IMR-90 (cell line): Measurements from ENCODE around the gene TMPRSS2. TPM values are rescaled to one million over a fixed set of nuclear protein-coding genes. Genes with fewer than 3 reads are reported as not detected.

Experiments
- ATAC-seq: fragments of 200-7000 bp; cut with Tn5 transposase; 2 replicates; pipeline ENCODE4 v1.9.1; 2020; ENCODE audit warnings: low read depth, mild to moderate bottlenecking, moderate library complexity
- BruUV-seq: library from RNA; stranded (reverse); fragments of 400-500 nt; replicated peaks from 2 replicates; lab custom pipeline; 2021; lab: Mats Ljungman, UMichigan
- CTCF ChIA-PET: fragments of 300-600 bp; formaldehyde crosslinking; extraction: SDS; loops from one replicate; lab custom pipeline; 2021; ENCODE audit warnings: antibody characterized with exemption; lab: Yijun Ruan, JAX
- POLR2A ChIA-PET: fragments of 300-600 bp; sonication (Branson Sonifier 250); formaldehyde crosslinking; loops from one replicate; lab custom pipeline; 2022; ENCODE audit warnings: antibody characterized with exemption; ENCODE audit not compliant: unreplicated experiment; lab: Charles Lee
- DNase-seq: peaks from one replicate; pipeline ENCODE4 v3.0.0; 2013
- H2AFZ ChIP-seq: replicated peaks from 2 replicates; pipeline ENCODE3; 2013; ENCODE audit warnings: low read length, mild to moderate bottlenecking; ENCODE audit not compliant: poor library complexity
- H2AK5ac ChIP-seq: 2 replicates; pipeline ENCODE4 v1.6.1; 2013; ENCODE audit warnings: low read depth, low read length, inconsistent platforms
- H2AK9ac ChIP-seq: replicated peaks from 2 replicates; pipeline ENCODE3; 2013; ENCODE audit warnings: mild to moderate bottlenecking, low read depth, low read length, moderate library complexity; ENCODE audit not compliant: poor library complexity
- H2BK120ac ChIP-seq: 2 replicates; pipeline ENCODE4 v1.6.1; 2013; ENCODE audit warnings: low read depth, low read length, inconsistent platforms
- H2BK15ac ChIP-seq: 3 replicates; pipeline ENCODE4 v1.6.1; 2013; ENCODE audit warnings: low read depth, low read length, inconsistent platforms
- H2BK20ac ChIP-seq: 2 replicates; pipeline ENCODE4 v1.6.1; 2013; ENCODE audit warnings: low read depth, mild to moderate bottlenecking, inconsistent platforms, low read length, moderate library complexity
- H2BK5ac ChIP-seq: 2 replicates; pipeline ENCODE4 v1.6.1; 2013; ENCODE audit warnings: mild to moderate bottlenecking, low read depth, low read length, inconsistent platforms; ENCODE audit not compliant: poor library complexity, severe bottlenecking
- H3K14ac ChIP-seq: replicated peaks from 2 replicates; pipeline ENCODE4 v1.6.1; 2013; ENCODE audit warnings: low read depth, low read length, inconsistent platforms
- H3K18ac ChIP-seq: 2 replicates; pipeline ENCODE4 v1.6.1; 2013; ENCODE audit warnings: low read depth, low read length, control low read depth
- H3K23ac ChIP-seq: 2 replicates; pipeline ENCODE4 v1.6.1; 2013; ENCODE audit warnings: low read depth, low read length, inconsistent platforms
- H3K27ac ChIP-seq: 2 replicates; pipeline ENCODE4 v1.5.1; 2013; ENCODE audit warnings: mild to moderate bottlenecking, control low read depth, low read length; ENCODE audit not compliant: insufficient read depth
- H3K27me3 ChIP-seq: 2 replicates; pipeline ENCODE4 v1.6.1; 2013; ENCODE audit warnings: low read length; ENCODE audit not compliant: control insufficient read depth, insufficient read depth
- H3K36me3 ChIP-seq: 2 replicates; pipeline ENCODE4 v1.6.1; 2013; ENCODE audit warnings: low read length, mixed read lengths; ENCODE audit not compliant: control insufficient read depth, insufficient read depth
- H3K4ac ChIP-seq: 2 replicates; pipeline ENCODE4 v1.6.1; 2013; ENCODE audit warnings: low read depth, low read length, inconsistent platforms
- H3K4me1 ChIP-seq: 2 replicates; pipeline ENCODE4 v1.6.1; 2013; ENCODE audit warnings: low read length, mixed read lengths; ENCODE audit not compliant: control insufficient read depth, insufficient read depth
- H3K4me2 ChIP-seq: 2 replicates; pipeline ENCODE4 v1.6.1; 2013; ENCODE audit warnings: low read depth, mild to moderate bottlenecking, control low read depth, low read length, moderate library complexity
- H3K4me3 ChIP-seq: 2 replicates; pipeline ENCODE4 v1.5.1; 2013; ENCODE audit warnings: low read depth, mild to moderate bottlenecking, control low read depth, low read length, moderate library complexity; ENCODE audit not compliant: insufficient read depth
- H3K56ac ChIP-seq: 2 replicates; pipeline ENCODE4 v1.6.1; 2013; ENCODE audit warnings: low read length, inconsistent platforms; ENCODE audit not compliant: insufficient read depth; ENCODE audit errors: extremely low read depth
- H3K79me1 ChIP-seq, 2 experiments: 2 replicates each; pipeline ENCODE4 v1.6.1; 2013; ENCODE audit warnings: low read length in 2 of 2, inconsistent platforms in 1 of 2, low read depth in 1 of 2
- H3K9ac ChIP-seq: 2 replicates; pipeline ENCODE4 v1.6.1; 2013; ENCODE audit warnings: low read depth, low read length, control low read depth
- H3K9me1 ChIP-seq: 2 replicates; pipeline ENCODE4 v1.6.1; 2013; ENCODE audit warnings: low read length, inconsistent platforms; ENCODE audit not compliant: insufficient read depth
- H3K9me3 ChIP-seq: 2 replicates; pipeline ENCODE4 v1.6.1; 2013; ENCODE audit warnings: low read length; ENCODE audit not compliant: control insufficient read depth, insufficient read depth
- H4K20me1 ChIP-seq: 2 replicates; pipeline ENCODE4 v1.6.1; 2013; ENCODE audit warnings: low read length, inconsistent platforms; ENCODE audit not compliant: insufficient read depth
- H4K5ac ChIP-seq: 2 replicates; pipeline ENCODE4 v1.6.1; 2013; ENCODE audit warnings: mild to moderate bottlenecking, low read depth, low read length, control low read depth
- H4K8ac ChIP-seq, 2 experiments: 2 replicates each; pipeline ENCODE4 v1.6.1; 2013; ENCODE audit warnings: low read depth in 2 of 2, low read length in 2 of 2, control low read depth in 1 of 2, inconsistent platforms in 1 of 2
- H4K91ac ChIP-seq: 2 replicates; pipeline ENCODE4 v1.6.1; 2013; ENCODE audit warnings: low read depth, low read length, inconsistent platforms; ENCODE audit not compliant: insufficient read depth
- CEBPB ChIP-seq: IDR thresholded peaks from 2 replicates; pipeline ENCODE4 v1.6.1; 2012; ENCODE audit warnings: low read depth, low read length, improper control_type of control experiment
- CHD1 ChIP-seq: IDR thresholded peaks from 2 replicates; pipeline ENCODE4 v1.6.1; 2012; ENCODE audit warnings: low read depth, low read length, improper control_type of control experiment
- ELK1 ChIP-seq: fragments of 150-350 bp; IDR thresholded peaks from 2 replicates; pipeline ENCODE4 v1.6.1; 2016; ENCODE audit warnings: low read depth, mild to moderate bottlenecking, low read length, moderate library complexity, borderline replicate concordance
- FOS ChIP-seq: fragments of 150-350 bp; IDR thresholded peaks from 2 replicates; pipeline ENCODE4 v1.6.1; 2016; ENCODE audit warnings: low read depth, low read length
- MAFK ChIP-seq: IDR thresholded peaks from 2 replicates; pipeline ENCODE4 v1.6.1; 2012; ENCODE audit warnings: low read depth, low read length, improper control_type of control experiment
- NFE2L2 ChIP-seq: fragments of 150-350 bp; IDR thresholded peaks from 2 replicates; pipeline ENCODE4 v1.6.1; 2016; ENCODE audit warnings: low read depth, mild to moderate bottlenecking, low read length
- POLR2A ChIP-seq: IDR thresholded peaks from 2 replicates; pipeline ENCODE4 v1.6.1; 2012; ENCODE audit warnings: mild to moderate bottlenecking, low read depth, low read length
- RAD21 ChIP-seq: IDR thresholded peaks from 2 replicates; pipeline ENCODE4 v1.6.1; 2012; ENCODE audit warnings: low read length, improper control_type of control experiment
- RFX5 ChIP-seq: IDR thresholded peaks from 2 replicates; pipeline ENCODE4 v1.8.0; 2012; ENCODE audit warnings: low read depth, mild to moderate bottlenecking, low read length, moderate library complexity
- USF2 ChIP-seq: fragments of 150-350 bp; IDR thresholded peaks from 2 replicates; pipeline ENCODE4 v1.6.1; 2017; ENCODE audit warnings: mild to moderate bottlenecking, antibody characterized with exemption, low read length, low read depth
- WGBS, 2 experiments: methylation state at CpG; one replicate each; pipeline versions ENCODE4 v1.1.5 to v1.1.7; 2013; ENCODE audit warnings: missing lambda C conversion rate in 2 of 2; ENCODE audit not compliant: insufficient read length in 1 of 2; ENCODE audit errors: extremely low coverage in 2 of 2; 5-methylcytosine and 5-hydroxymethylcytosine counted together
- dilution Hi-C: fragments of 300-500 bp; cut with HindIII; formaldehyde crosslinking; loops from one replicate; pipeline ENCODE4 v1.14.3; 2018; ENCODE audit warnings: low sequenced_read_pairs; ENCODE audit not compliant: unreplicated experiment
- in situ Hi-C: fragments of 300-500 bp; cut with MboI; formaldehyde crosslinking; loops from 3 replicates; pipeline ENCODE4 v1.14.3; 2019; ENCODE audit warnings: low sequenced_read_pairs, inconsistent platforms, mixed read lengths
- intact Hi-C: fragments of 100-400 bp; cut with micrococcal nuclease; formaldehyde crosslinking; loops from 2 replicates; pipeline ENCODE4 v1.10.0; 2022
- polyA plus RNA-seq, 3 experiments: library from polyadenylated mRNA; depleted of rRNA; stranded (reverse); fragments of >200 nt; gene quantifications; 2 replicates each; pipeline ENCODE4 v1.2.3, GENCODE V29; 2012; ENCODE audit warnings: low replicate concordance in 1 of 3
- total RNA-seq: library from RNA; depleted of rRNA; stranded (reverse); fragments of >200 nt; gene quantifications from 2 replicates; pipeline ENCODE4 v1.2.3, GENCODE V29; 2012
- TF ChIP-seq, protein P1 (sequence below): conservative IDR thresholded peaks from 2 replicates; pipeline ENCODE4 v1.5.1; 2012; ENCODE audit warnings: mild to moderate bottlenecking, low read depth, low read length, improper control_type of control experiment

TMPRSS2 gene
- total and polyA plus RNA-seq, 2 of the 4 experiments (the other 2 are of a cell fraction) = not detected

DNA sequence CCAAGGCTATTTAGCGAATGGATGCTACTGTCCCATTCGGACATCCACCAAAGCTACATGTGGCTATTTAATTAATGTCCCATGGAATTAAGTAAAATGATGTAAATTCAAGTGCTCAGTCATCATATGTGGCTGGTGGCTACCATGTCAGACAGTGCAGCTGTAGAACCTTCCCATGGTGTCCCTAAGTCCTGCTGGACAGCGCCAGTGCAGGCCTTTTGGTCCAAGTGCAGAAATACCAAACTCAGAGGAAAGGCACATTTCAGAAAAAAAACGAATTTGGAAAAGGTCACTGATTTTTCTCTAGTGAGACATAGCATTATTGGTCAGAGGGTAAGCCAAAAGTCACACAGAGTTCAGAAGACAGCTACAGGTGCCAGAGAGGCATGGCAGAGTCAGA, 17.6 kb downstream of the TMPRSS2 start:
- Histone ChIP-seq H4K5ac (no peak overlapping the region), H3K56ac (no peak overlapping the region), H2AK9ac (no peak overlapping the region), H3K9ac (no peak overlapping the region), H3K36me3 (no peaks in the 10 kb centered on the region), H3K4ac (no peak overlapping the region), H3K79me1 (no peaks in the 10 kb centered on the region), H3K9me3 (no peaks in the 10 kb centered on the region), H4K20me1 (no peaks in the 10 kb centered on the region), H3K27me3 (no peaks in the 10 kb centered on the region; the same call in 1 of the 2 replicates), H2AFZ (no peak overlapping the region), H2BK5ac (no peak overlapping the region), H3K9me1 (no peaks in the 10 kb centered on the region), H2BK20ac (no peak overlapping the region), H4K8ac (no peak overlapping the region), H3K4me1 (peaks cover 4% of the 10 kb centered on the region; the same call in 1 of the 2 replicates), H2BK120ac (no peak overlapping the region), H3K14ac (no peak overlapping the region), H3K18ac (no peak overlapping the region), H3K27ac (no peak overlapping the region), H2BK15ac (no peak overlapping the region), H3K4me3 (no peak overlapping the region), H2AK5ac (no peak overlapping the region), H4K91ac (no peak overlapping the region), H3K23ac (no peak overlapping the region), H3K4me2 (no peak overlapping the region)
- no TSS peak for BruUV-seq
- 60% methylated on average over 2 of the region's 4 CpGs; no CpG with 5 or more reads in 1 of the 2 experiments for WGBS, 2 experiments
- DNase-seq = no peak
- ChIA-PET POLR2A (no interaction called here), CTCF (no interaction called here)
- dilution Hi-C loops = no loop called here
- ATAC-seq = no peak
- intact Hi-C loops = no loop called here
- in situ Hi-C loops = no loop called here
- TF ChIP-seq USF2 (no peak), NFE2L2 (no peak), CHD1 (no peak), CEBPB (no peak), RAD21 (no peak), FOS (no peak), MAFK (no peak), RFX5 (no peak), POLR2A (no peak), ELK1 (no peak)
- TF ChIP-seq, protein P1, sequence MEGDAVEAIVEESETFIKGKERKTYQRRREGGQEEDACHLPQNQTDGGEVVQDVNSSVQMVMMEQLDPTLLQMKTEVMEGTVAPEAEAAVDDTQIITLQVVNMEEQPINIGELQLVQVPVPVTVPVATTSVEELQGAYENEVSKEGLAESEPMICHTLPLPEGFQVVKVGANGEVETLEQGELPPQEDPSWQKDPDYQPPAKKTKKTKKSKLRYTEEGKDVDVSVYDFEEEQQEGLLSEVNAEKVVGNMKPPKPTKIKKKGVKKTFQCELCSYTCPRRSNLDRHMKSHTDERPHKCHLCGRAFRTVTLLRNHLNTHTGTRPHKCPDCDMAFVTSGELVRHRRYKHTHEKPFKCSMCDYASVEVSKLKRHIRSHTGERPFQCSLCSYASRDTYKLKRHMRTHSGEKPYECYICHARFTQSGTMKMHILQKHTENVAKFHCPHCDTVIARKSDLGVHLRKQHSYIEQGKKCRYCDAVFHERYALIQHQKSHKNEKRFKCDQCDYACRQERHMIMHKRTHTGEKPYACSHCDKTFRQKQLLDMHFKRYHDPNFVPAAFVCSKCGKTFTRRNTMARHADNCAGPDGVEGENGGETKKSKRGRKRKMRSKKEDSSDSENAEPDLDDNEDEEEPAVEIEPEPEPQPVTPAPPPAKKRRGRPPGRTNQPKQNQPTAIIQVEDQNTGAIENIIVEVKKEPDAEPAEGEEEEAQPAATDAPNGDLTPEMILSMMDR = no peak
